IMR-90 (cell line): ENCODE results near the gene ITIH2.

Experiments used
- BHLHE40 ChIP-seq: fragments of 150-350 bp; IDR thresholded peaks from 2 replicates; pipeline ENCODE4 v1.6.1; 2016; ENCODE audit warnings: mild to moderate bottlenecking, low read depth, low read length
- CHD1 ChIP-seq: IDR thresholded peaks from 2 replicates; pipeline ENCODE4 v1.6.1; 2012; ENCODE audit warnings: low read depth, low read length, improper control_type of control experiment
- CTCF ChIP-seq: conservative IDR thresholded peaks from 2 replicates; pipeline ENCODE4 v1.5.1; 2012; ENCODE audit warnings: mild to moderate bottlenecking, low read depth, low read length, improper control_type of control experiment
- MXI1 ChIP-seq: IDR thresholded peaks from 2 replicates; pipeline ENCODE4 v1.6.1; 2012; ENCODE audit warnings: low read depth, mild to moderate bottlenecking, low read length, moderate library complexity, borderline replicate concordance
- POLR2A ChIP-seq: IDR thresholded peaks from 2 replicates; pipeline ENCODE4 v1.6.1; 2012; ENCODE audit warnings: mild to moderate bottlenecking, low read depth, low read length
- RFX5 ChIP-seq: IDR thresholded peaks from 2 replicates; pipeline ENCODE4 v1.8.0; 2012; ENCODE audit warnings: low read depth, mild to moderate bottlenecking, low read length, moderate library complexity
- TF ChIP-seq, protein P1 (sequence below): fragments of 150-350 bp; IDR thresholded peaks from 2 replicates; pipeline ENCODE4 v1.6.1; 2017; ENCODE audit warnings: mild to moderate bottlenecking, antibody characterized with exemption, low read length, low read depth

DNA sequence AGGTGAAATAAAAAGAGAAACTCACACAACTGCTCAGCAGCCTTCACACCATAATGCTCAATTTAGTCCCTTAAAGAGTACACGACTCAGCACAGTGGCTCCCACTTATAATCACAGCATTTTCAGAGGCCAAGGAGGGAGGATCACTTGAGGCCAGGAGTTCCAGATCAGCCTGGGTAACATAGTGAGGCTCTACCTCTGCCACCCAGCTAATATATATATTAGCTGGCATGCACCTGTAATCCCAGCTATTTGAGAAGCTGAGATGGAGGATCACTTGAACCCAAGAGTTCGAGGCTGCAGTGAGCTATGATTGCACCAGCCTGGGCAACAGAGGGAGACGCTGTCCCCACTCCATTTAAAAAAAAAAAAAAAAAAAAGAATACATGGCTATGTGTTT is 2.2 kb downstream of the ITIH2 start:
- no peak for TF ChIP-seq CTCF
- no peak for TF ChIP-seq BHLHE40
- TF ChIP-seq RFX5: no peak
- no peak for TF ChIP-seq POLR2A
- TF ChIP-seq, protein P1, sequence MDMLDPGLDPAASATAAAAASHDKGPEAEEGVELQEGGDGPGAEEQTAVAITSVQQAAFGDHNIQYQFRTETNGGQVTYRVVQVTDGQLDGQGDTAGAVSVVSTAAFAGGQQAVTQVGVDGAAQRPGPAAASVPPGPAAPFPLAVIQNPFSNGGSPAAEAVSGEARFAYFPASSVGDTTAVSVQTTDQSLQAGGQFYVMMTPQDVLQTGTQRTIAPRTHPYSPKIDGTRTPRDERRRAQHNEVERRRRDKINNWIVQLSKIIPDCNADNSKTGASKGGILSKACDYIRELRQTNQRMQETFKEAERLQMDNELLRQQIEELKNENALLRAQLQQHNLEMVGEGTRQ: no peak
- no peak for TF ChIP-seq CHD1
- no peak for TF ChIP-seq MXI1
